B cell (primary cell): Measurements from ENCODE around the gene TEP1. TPM values are rescaled to one million over a fixed set of nuclear protein-coding genes. Genes with fewer than 3 reads are reported as not detected.
A peak's percentile ranks its signal among the peaks of the same experiment; 100 is the strongest.

Experiments used
- ATAC-seq: fragments of 200-7000 bp; cut with Tn5 transposase; one replicate; pipeline ENCODE4 v1.10.0; 2021; ENCODE audit warnings: low read depth, mild to moderate bottlenecking, moderate number of reproducible peaks, moderate library complexity
- CTCF ChIA-PET: fragments of 350-600 bp; sonication (Branson Sonifier 250); formaldehyde crosslinking; loops from one replicate; lab custom pipeline; 2021; ENCODE audit warnings: antibody characterized with exemption, inconsistent platforms; lab: Charles Lee
- POLR2A ChIA-PET: fragments of 350-600 bp; sonication (Branson Sonifier 250); formaldehyde crosslinking; loops from one replicate; lab custom pipeline; 2021; ENCODE audit warnings: antibody characterized with exemption; lab: Charles Lee
- DNase-seq: peaks from one replicate; pipeline ENCODE4 v3.0.0; 2013
- H2AFZ ChIP-seq: 2 replicates; pipeline ENCODE4 v1.6.1; 2012; ENCODE audit warnings: mild to moderate bottlenecking, low read depth, low read length; ENCODE audit not compliant: insufficient read depth, poor library complexity, severe bottlenecking
- H3K27ac ChIP-seq, 2 donors: 1 replicate in 1 of 2; 2 replicates in 1 of 2; pipeline ENCODE4 v1.5.1; 2012 to 2013; ENCODE audit warnings: low read length in 2 of 2, mild to moderate bottlenecking in 2 of 2, moderate library complexity in 1 of 2
- H3K27me3 ChIP-seq, 4 experiments: fragments of 200-600 bp in 1 of 4; sonication (generic) in 1 of 4; replicated peaks in 1 of 4; 1 replicate in 2 of 4; 2 replicates in 2 of 4; pipeline versions ENCODE4 v1.6.1 to v1.7.0; 2013 to 2016; ENCODE audit warnings: low read length in 3 of 4, mild to moderate bottlenecking in 2 of 4, mixed read lengths in 1 of 4, moderate library complexity in 1 of 4; ENCODE audit not compliant: insufficient read depth in 4 of 4, control insufficient read depth in 3 of 4; ENCODE audit errors: control extremely low read depth in 1 of 4
- H3K36me3 ChIP-seq, 2 experiments: replicated peaks in 1 of 2; 1 replicate in 1 of 2; 2 replicates in 1 of 2; pipeline versions ENCODE4 v1.6.1 to v1.7.1; 2013; ENCODE audit warnings: low read length in 1 of 2; ENCODE audit not compliant: insufficient read depth in 2 of 2, control insufficient read depth in 1 of 2; ENCODE audit errors: control extremely low read depth in 1 of 2, extremely low read depth in 1 of 2
- H3K4me1 ChIP-seq, 2 donors: fragments of 200-600 bp in 1 of 2; sonication (generic) in 1 of 2; 1 replicate in 1 of 2; 2 replicates in 1 of 2; pipeline versions ENCODE4 v1.5.1 to v1.6.1; 2013 to 2017; ENCODE audit warnings: low read length in 2 of 2; ENCODE audit not compliant: control insufficient read depth in 2 of 2, insufficient read depth in 2 of 2
- H3K4me2 ChIP-seq: replicated peaks from 2 replicates; pipeline ENCODE3; 2012; ENCODE audit warnings: mild to moderate bottlenecking, low read depth, low read length; ENCODE audit not compliant: poor library complexity, severe bottlenecking
- H3K4me3 ChIP-seq, 5 experiments: fragments of 200-600 bp in 1 of 5; sonication (generic) in 1 of 5; 1 replicate in 3 of 5; 2 replicates in 2 of 5; pipeline versions ENCODE4 v1.5.1 to v1.7.0; 2011 to 2016; ENCODE audit warnings: low read length in 4 of 5, mild to moderate bottlenecking in 4 of 5, low read depth in 2 of 5, control low read depth in 1 of 5, moderate library complexity in 1 of 5; ENCODE audit not compliant: insufficient read depth in 1 of 5; ENCODE audit errors: control extremely low read depth in 1 of 5, extremely low read depth in 1 of 5
- H3K79me2 ChIP-seq: fragments of 200-600 bp; sonication (generic); one replicate; pipeline ENCODE4 v1.6.0; 2016; ENCODE audit warnings: low read length; ENCODE audit not compliant: control insufficient read depth, insufficient read depth
- H3K9ac ChIP-seq: fragments of 200-600 bp; sonication (generic); 2 replicates; pipeline ENCODE4 v1.6.1; 2017; ENCODE audit warnings: mild to moderate bottlenecking, low read length, moderate library complexity
- H3K9me3 ChIP-seq, 3 donors: one replicate each; pipeline versions ENCODE4 v1.6.1 to v1.7.1; 2013; ENCODE audit warnings: low read length in 2 of 3; ENCODE audit not compliant: control insufficient read depth in 2 of 3, insufficient read depth in 1 of 3; ENCODE audit errors: control extremely low read depth in 1 of 3
- H4K20me1 ChIP-seq: 2 replicates; pipeline ENCODE4 v1.6.0; 2012; ENCODE audit warnings: mild to moderate bottlenecking, low read length; ENCODE audit not compliant: insufficient read depth, control insufficient read depth, poor library complexity, severe bottlenecking
- H3K27ac Mint-ChIP-seq: one replicate; pipeline ENCODE4 v1.8.0; 2021; ENCODE audit warnings: mixed read lengths
- H3K27me3 Mint-ChIP-seq: one replicate; pipeline ENCODE4 v1.8.0; 2021; ENCODE audit warnings: mixed read lengths
- H3K4me1 Mint-ChIP-seq: one replicate; pipeline ENCODE4 v1.8.0; 2021; ENCODE audit warnings: mixed read lengths
- H3K4me3 Mint-ChIP-seq: one replicate; pipeline ENCODE4 v1.8.0; 2021; ENCODE audit warnings: mixed read lengths
- H3K9me3 Mint-ChIP-seq: one replicate; pipeline ENCODE4 v1.8.0; 2022; ENCODE audit warnings: mixed read lengths; ENCODE audit not compliant: insufficient read depth
- EZH2 ChIP-seq: IDR thresholded peaks from 2 replicates; pipeline ENCODE4 v1.6.1; 2012; ENCODE audit warnings: borderline replicate concordance, low read depth, mild to moderate bottlenecking, moderate library complexity, low read length; ENCODE audit not compliant: insufficient read depth, poor library complexity, severe bottlenecking
- WGBS: methylation state at CpG from one replicate; pipeline ENCODE4 v1.1.5; 2013; ENCODE audit warnings: missing lambda C conversion rate; ENCODE audit not compliant: insufficient coverage; 5-methylcytosine and 5-hydroxymethylcytosine counted together
- intact Hi-C: fragments of 100-400 bp; cut with micrococcal nuclease; formaldehyde crosslinking; loops from one replicate; pipeline ENCODE4 v1.10.0; 2022
- polyA plus RNA-seq: library from polyadenylated mRNA; depleted of rRNA; stranded (reverse); fragments of >200 nt; gene quantifications from 2 replicates; pipeline ENCODE4 v1.2.3, GENCODE V29; 2012
- total RNA-seq, 2 donors: library from RNA; stranded (reverse); fragments of 120-200 nt in 1 of 2; gene quantifications; 1 replicate in 1 of 2; 2 replicates in 1 of 2; pipeline versions ENCODE4 v1.2.3 to v1.2.4, GENCODE V29; 2013 to 2022
- TF ChIP-seq, protein P1 (sequence below): fragments of 200-600 bp; IDR thresholded peaks from one replicate; pipeline ENCODE4 v1.8.0; 2022; ENCODE audit warnings: antibody characterized with exemption, mild to moderate bottlenecking

The TEP1 gene
- total and polyA plus RNA-seq, 2 donors (not counting 1 experiment from before 2014, with no cell fraction given) = 69.9 to 123 TPM

DNA sequence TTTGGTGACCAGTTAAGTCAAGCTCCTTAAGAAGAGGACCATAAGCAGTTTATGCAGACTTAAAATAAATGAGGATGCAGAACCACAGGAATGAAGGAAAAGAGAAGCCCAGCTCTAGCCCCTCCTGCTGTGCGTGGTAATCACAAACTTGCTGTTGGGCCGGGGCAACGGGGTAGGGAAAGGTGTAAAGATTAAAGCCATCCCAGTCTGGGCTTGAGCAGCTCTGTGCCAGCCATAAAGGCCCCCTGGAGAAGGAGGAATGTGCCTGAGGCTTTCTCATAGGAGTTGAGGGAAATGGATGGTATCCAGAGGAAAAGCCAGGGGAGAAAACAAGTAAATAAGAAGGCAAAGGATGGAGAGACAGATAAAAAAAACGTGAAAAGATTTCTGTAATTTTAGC, 25.1 kb downstream of the TEP1 start:
- 100% methylated on average over 3 of the region's 4 CpGs for WGBS
- Histone ChIP-seq H3K27ac (peak overlapping the region in 1 of 2 donors; percentile 52), H3K27me3 (no peaks in the 10 kb centered on the region), H4K20me1 (peaks cover 27% of the 10 kb centered on the region), H3K79me2 (peaks cover 12% of the 10 kb centered on the region), H3K4me3 (no peak overlapping the region), H3K9ac (no peak overlapping the region), H3K4me2 (no peak overlapping the region), H3K9me3 (no peaks in the 10 kb centered on the region), H3K36me3 (peaks cover 45 to 93% of the 10 kb centered on the region in 2 experiments), H2AFZ (no peak overlapping the region), H3K4me1 (peaks cover 0 to 8% of the 10 kb centered on the region in 2 donors)
- POLR2A ChIA-PET = no interaction called here
- ATAC-seq = no peak
- Mint-ChIP-seq H3K4me1 (peaks cover 6% of the 10 kb centered on the region), H3K27me3 (no peaks in the 10 kb centered on the region), H3K9me3 (no peaks in the 10 kb centered on the region), H3K27ac (peak overlapping the region; percentile 5), H3K4me3 (no peak overlapping the region)
- no peak for DNase-seq
- TF ChIP-seq, protein P1, sequence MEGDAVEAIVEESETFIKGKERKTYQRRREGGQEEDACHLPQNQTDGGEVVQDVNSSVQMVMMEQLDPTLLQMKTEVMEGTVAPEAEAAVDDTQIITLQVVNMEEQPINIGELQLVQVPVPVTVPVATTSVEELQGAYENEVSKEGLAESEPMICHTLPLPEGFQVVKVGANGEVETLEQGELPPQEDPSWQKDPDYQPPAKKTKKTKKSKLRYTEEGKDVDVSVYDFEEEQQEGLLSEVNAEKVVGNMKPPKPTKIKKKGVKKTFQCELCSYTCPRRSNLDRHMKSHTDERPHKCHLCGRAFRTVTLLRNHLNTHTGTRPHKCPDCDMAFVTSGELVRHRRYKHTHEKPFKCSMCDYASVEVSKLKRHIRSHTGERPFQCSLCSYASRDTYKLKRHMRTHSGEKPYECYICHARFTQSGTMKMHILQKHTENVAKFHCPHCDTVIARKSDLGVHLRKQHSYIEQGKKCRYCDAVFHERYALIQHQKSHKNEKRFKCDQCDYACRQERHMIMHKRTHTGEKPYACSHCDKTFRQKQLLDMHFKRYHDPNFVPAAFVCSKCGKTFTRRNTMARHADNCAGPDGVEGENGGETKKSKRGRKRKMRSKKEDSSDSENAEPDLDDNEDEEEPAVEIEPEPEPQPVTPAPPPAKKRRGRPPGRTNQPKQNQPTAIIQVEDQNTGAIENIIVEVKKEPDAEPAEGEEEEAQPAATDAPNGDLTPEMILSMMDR = no peak
- no peak for TF ChIP-seq EZH2
- CTCF ChIA-PET = interaction anchor here (1.2 kb wide), 1 partner anchor 20 kb away, joined by 3 read pairs; no protein-coding TSS in a partner anchor
- intact Hi-C loops = no loop called here

DNA sequence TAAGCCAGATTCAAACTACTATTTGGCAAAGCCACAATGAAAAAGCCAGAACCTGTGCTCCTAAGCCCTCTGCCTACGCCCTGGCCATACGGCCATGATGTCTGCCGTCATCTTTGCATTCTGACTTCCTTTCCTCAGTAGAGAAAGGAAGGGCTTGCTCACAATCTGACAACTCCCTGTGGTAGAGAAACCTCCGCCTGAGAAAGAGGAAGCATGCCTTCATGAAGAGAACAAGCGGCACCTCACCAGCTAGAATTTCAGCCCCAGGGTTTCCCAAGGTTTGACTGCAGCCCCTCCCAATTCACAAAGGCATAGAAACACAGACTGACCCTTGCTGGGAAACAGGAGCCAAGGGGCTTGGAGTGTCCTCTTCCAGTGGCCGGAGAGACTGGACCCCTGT, 25.7 kb downstream of the TEP1 start:
- TF ChIP-seq, protein P1 = no peak
- no peak for TF ChIP-seq EZH2
- H3K27me3 ChIP-seq = no peaks in the 10 kb centered on the region
- Mint-ChIP-seq H3K4me1 (peaks cover 6% of the 10 kb centered on the region), H3K4me3 (no peak overlapping the region), H3K27me3 (no peaks in the 10 kb centered on the region), H3K27ac (peak overlapping the region; percentile 37), H3K9me3 (no peaks in the 10 kb centered on the region)
- POLR2A ChIA-PET = no interaction called here
- 61% methylated on average over 4 of the region's 6 CpGs for WGBS
- no peak overlapping the region for H3K9ac ChIP-seq
- peak overlapping the region in 1 of 2 donors; percentile 52 for H3K27ac ChIP-seq
- H3K9me3 ChIP-seq = no peaks in the 10 kb centered on the region
- no peak overlapping the region for H3K4me2 ChIP-seq
- peak; percentile 32 for DNase-seq
- H4K20me1 ChIP-seq = peaks cover 27% of the 10 kb centered on the region
- CTCF ChIA-PET = interaction anchor here (0.6 to 1.2 kb wide), 2 partner anchors 20 to 28 kb away, joined by 3 read pairs; no protein-coding TSS in a partner anchor
- peaks cover 12% of the 10 kb centered on the region for H3K79me2 ChIP-seq
- H3K4me1 ChIP-seq = peaks cover 0 to 8% of the 10 kb centered on the region in 2 donors
- H2AFZ ChIP-seq = no peak overlapping the region
- H3K4me3 ChIP-seq = no peak overlapping the region
- intact Hi-C loops = no loop called here
- peaks cover 45 to 96% of the 10 kb centered on the region in 2 experiments for H3K36me3 ChIP-seq
- ATAC-seq = peak; percentile 58
